MM.1S (cell line): ENCODE results near the gene SLC29A3.

Source experiments
- EZH2 ChIP-seq: fragments of 300-600 bp; sonication (generic); optimal IDR thresholded peaks from 2 replicates; pipeline ENCODE3; 2017; ENCODE audit warnings: low read depth, mild to moderate bottlenecking, antibody characterized with exemption, low read length, mixed read lengths
- TF ChIP-seq, protein P1 (sequence below): fragments of 300-600 bp; sonication (generic); IDR thresholded peaks from 2 replicates; pipeline ENCODE4 v1.5.1; 2016; ENCODE audit warnings: antibody characterized with exemption, low read length, mixed read lengths

DNA sequence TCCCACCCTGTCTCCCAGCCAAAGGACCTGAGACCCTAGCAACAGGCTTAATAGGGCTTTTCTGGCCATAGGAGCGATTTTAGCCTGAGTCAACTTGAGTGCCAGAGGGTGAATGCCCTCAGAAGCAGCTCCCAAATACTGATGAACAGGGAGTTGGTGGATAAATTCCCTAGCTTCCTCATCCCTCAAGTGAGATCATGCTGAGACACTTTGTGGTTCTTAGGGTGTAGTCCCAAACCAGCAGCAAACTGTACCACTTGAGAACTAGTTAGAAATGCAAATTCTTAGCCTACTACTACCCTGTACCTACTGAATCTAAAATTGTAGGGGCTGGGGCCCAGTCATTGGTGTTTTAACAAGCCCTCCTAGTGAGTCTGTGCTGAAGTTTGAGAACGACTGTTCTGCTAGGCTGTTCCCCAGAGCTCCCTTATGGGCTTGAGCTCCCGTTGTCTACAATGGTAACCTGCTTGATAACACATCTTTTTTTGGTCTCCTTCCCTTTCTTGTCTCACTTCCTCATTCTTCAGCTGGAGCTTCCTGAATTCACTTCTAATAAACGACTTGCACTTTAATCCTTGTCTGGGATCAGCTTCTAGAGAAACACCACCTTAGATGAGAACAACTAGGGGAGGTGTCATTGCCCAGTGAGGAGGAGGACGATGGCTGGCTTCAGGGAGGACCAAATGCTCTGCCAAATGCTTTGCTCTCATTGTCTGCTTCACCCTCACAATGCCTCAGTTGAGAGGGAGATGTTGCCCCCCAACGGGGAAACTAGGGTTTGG is 59.5 kb downstream of the SLC29A3 start:
- TF ChIP-seq, protein P1, sequence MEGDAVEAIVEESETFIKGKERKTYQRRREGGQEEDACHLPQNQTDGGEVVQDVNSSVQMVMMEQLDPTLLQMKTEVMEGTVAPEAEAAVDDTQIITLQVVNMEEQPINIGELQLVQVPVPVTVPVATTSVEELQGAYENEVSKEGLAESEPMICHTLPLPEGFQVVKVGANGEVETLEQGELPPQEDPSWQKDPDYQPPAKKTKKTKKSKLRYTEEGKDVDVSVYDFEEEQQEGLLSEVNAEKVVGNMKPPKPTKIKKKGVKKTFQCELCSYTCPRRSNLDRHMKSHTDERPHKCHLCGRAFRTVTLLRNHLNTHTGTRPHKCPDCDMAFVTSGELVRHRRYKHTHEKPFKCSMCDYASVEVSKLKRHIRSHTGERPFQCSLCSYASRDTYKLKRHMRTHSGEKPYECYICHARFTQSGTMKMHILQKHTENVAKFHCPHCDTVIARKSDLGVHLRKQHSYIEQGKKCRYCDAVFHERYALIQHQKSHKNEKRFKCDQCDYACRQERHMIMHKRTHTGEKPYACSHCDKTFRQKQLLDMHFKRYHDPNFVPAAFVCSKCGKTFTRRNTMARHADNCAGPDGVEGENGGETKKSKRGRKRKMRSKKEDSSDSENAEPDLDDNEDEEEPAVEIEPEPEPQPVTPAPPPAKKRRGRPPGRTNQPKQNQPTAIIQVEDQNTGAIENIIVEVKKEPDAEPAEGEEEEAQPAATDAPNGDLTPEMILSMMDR: no peak
- TF ChIP-seq EZH2: no peak
